Measurements from ENCODE around the gene DYNLL1.

DYNLL1 gene

GRCh38 chr12:120490833-120491512 is 4.9 kb upstream of the DYNLL1 start:
- Histone ChIP-seq H2AK5ac (ENCODE audit: low read length, severe bottlenecking) (no peak overlapping the region), H2BK120ac (ENCODE audit: low read depth, low read length) (no peak overlapping the region), H3K79me1 (replicated peaks; ENCODE audit: low read length, poor library complexity, severe bottlenecking) (peaks cover 35% of the 10 kb centered on the region), H4K8ac (ENCODE audit: low read length) (no peak overlapping the region), H3K4me2 (ENCODE audit: low read length, poor library complexity, severe bottlenecking) (no peak overlapping the region), H4K91ac (ENCODE audit: low read length) (no peak overlapping the region), H2BK5ac (ENCODE audit: low read depth, low read length, poor library complexity, severe bottlenecking) (no peak overlapping the region), H3K36me3 (ENCODE audit: control insufficient read depth in 1 of 2, insufficient read depth in 2 of 2, low read depth in 1 of 2, low read length in 2 of 2) (peaks cover 13 to 21% of the 10 kb centered on the region in 2 experiments), H3K9me3 (ENCODE audit: control insufficient read depth, low read length) (no peaks in the 10 kb centered on the region), H3K27me3 (ENCODE audit: control insufficient read depth in 1 of 2, insufficient read depth in 1 of 2, low read length in 2 of 2) (no peaks in the 10 kb centered on the region), H3K9ac (ENCODE audit: low read length) (no peak overlapping the region), H3K23ac (ENCODE audit: low read length in 2 of 2) (no peak overlapping the region), H3K18ac (ENCODE audit: low read depth in 1 of 2, low read length in 2 of 2) (no peak overlapping the region), H3K14ac (ENCODE audit: low read length in 2 of 2) (no peak overlapping the region), H2BK15ac (ENCODE audit: low read depth, poor library complexity, severe bottlenecking) (no peak overlapping the region), H3K27ac (ENCODE audit: low read length, poor library complexity, severe bottlenecking) (no peak overlapping the region), H3K4me1 (ENCODE audit: control insufficient read depth, insufficient read depth, low read depth, low read length) (no peaks in the 10 kb centered on the region), H2BK12ac (ENCODE audit: low read length in 2 of 2) (no peak overlapping the region), H2AFZ (ENCODE audit: low read depth, low read length) (no peak overlapping the region), H3K4ac (ENCODE audit: low read depth in 1 of 2, low read length in 2 of 2) (no peak overlapping the region), H3K4me3 (ENCODE audit: insufficient read depth in 1 of 2, low read depth in 1 of 2, low read length in 2 of 2) (no peak overlapping the region)
- no peak for DNase-seq
- 100% methylated on average over 2 of the region's 2 CpGs for WGBS

GRCh38 chr12:120495186-120495730 is 655 bp upstream of the DYNLL1 start:
- Histone ChIP-seq H3K4me1 (ENCODE audit: control insufficient read depth, insufficient read depth, low read depth, low read length) (no peaks in the 10 kb centered on the region), H3K79me1 (replicated peaks; ENCODE audit: low read length, poor library complexity, severe bottlenecking) (peaks cover 23% of the 10 kb centered on the region), H3K9me3 (ENCODE audit: control insufficient read depth, low read length) (no peaks in the 10 kb centered on the region), H2BK120ac (ENCODE audit: low read depth, low read length) (peak overlapping the region; percentile 13), H2BK5ac (ENCODE audit: low read depth, low read length, poor library complexity, severe bottlenecking) (no peak overlapping the region), H2BK15ac (ENCODE audit: low read depth, poor library complexity, severe bottlenecking) (no peak overlapping the region), H3K4me2 (ENCODE audit: low read length, poor library complexity, severe bottlenecking) (peak overlapping the region; percentile 78), H3K27ac (ENCODE audit: low read length, poor library complexity, severe bottlenecking) (no peak overlapping the region), H3K23ac (ENCODE audit: low read length in 2 of 2) (no peak overlapping the region), H3K36me3 (ENCODE audit: control insufficient read depth in 1 of 2, insufficient read depth in 2 of 2, low read depth in 1 of 2, low read length in 2 of 2) (peaks cover 12 to 39% of the 10 kb centered on the region in 2 experiments), H3K4ac (ENCODE audit: low read depth in 1 of 2, low read length in 2 of 2) (peak overlapping the region in 1 of 2 experiments; percentile 82), H3K27me3 (ENCODE audit: control insufficient read depth in 1 of 2, insufficient read depth in 1 of 2, low read length in 2 of 2) (no peaks in the 10 kb centered on the region), H3K9ac (ENCODE audit: low read length) (peak overlapping the region; percentile 97), H4K91ac (ENCODE audit: low read length) (no peak overlapping the region), H3K14ac (ENCODE audit: low read length in 2 of 2) (peak overlapping the region in 1 of 2 experiments; percentile 29), H2AK5ac (ENCODE audit: low read length, severe bottlenecking) (no peak overlapping the region), H4K8ac (ENCODE audit: low read length) (no peak overlapping the region), H2BK12ac (ENCODE audit: low read length in 2 of 2) (no peak overlapping the region), H2AFZ (ENCODE audit: low read depth, low read length) (peak overlapping the region; percentile 49), H3K4me3 (ENCODE audit: insufficient read depth in 1 of 2, low read depth in 1 of 2, low read length in 2 of 2) (peak overlapping the region; percentile 61 to 96), H3K18ac (ENCODE audit: low read depth in 1 of 2, low read length in 2 of 2) (peak overlapping the region in 1 of 2 experiments; percentile 89)
- 15% methylated on average over 15 of the region's 17 CpGs for WGBS
- peak; percentile 5 for DNase-seq

GRCh38 chr12:120496413-120497340 is 764 bp downstream of the DYNLL1 start:
- Histone ChIP-seq H3K18ac (ENCODE audit: low read depth in 1 of 2, low read length in 2 of 2) (peak overlapping the region in 1 of 2 experiments; percentile 93), H3K27ac (ENCODE audit: low read length, poor library complexity, severe bottlenecking) (peak overlapping the region; percentile 54), H2BK120ac (ENCODE audit: low read depth, low read length) (no peak overlapping the region), H3K4me1 (ENCODE audit: control insufficient read depth, insufficient read depth, low read depth, low read length) (no peaks in the 10 kb centered on the region), H3K79me1 (replicated peaks; ENCODE audit: low read length, poor library complexity, severe bottlenecking) (peaks cover 11% of the 10 kb centered on the region), H3K27me3 (ENCODE audit: control insufficient read depth in 1 of 2, insufficient read depth in 1 of 2, low read length in 2 of 2) (no peaks in the 10 kb centered on the region), H2BK15ac (ENCODE audit: low read depth, poor library complexity, severe bottlenecking) (no peak overlapping the region), H3K4ac (ENCODE audit: low read depth in 1 of 2, low read length in 2 of 2) (peak overlapping the region in 1 of 2 experiments; percentile 75), H2BK12ac (ENCODE audit: low read length in 2 of 2) (no peak overlapping the region), H3K23ac (ENCODE audit: low read length in 2 of 2) (peak overlapping the region in 1 of 2 experiments; percentile 83), H2AFZ (ENCODE audit: low read depth, low read length) (no peak overlapping the region), H3K9ac (ENCODE audit: low read length) (peak overlapping the region; percentile 97), H3K14ac (ENCODE audit: low read length in 2 of 2) (peak overlapping the region in 1 of 2 experiments; percentile 96), H3K4me3 (ENCODE audit: insufficient read depth in 1 of 2, low read depth in 1 of 2, low read length in 2 of 2) (peak overlapping the region; percentile 91 to 96), H4K91ac (ENCODE audit: low read length) (no peak overlapping the region), H3K4me2 (ENCODE audit: low read length, poor library complexity, severe bottlenecking) (peak overlapping the region; percentile 77), H4K8ac (ENCODE audit: low read length) (no peak overlapping the region), H2AK5ac (ENCODE audit: low read length, severe bottlenecking) (no peak overlapping the region), H3K36me3 (ENCODE audit: control insufficient read depth in 1 of 2, insufficient read depth in 2 of 2, low read depth in 1 of 2, low read length in 2 of 2) (peaks cover 6 to 33% of the 10 kb centered on the region in 2 experiments), H2BK5ac (ENCODE audit: low read depth, low read length, poor library complexity, severe bottlenecking) (no peak overlapping the region), H3K9me3 (ENCODE audit: control insufficient read depth, low read length) (no peaks in the 10 kb centered on the region)
- under 1% methylated on average over 43 of the region's 47 CpGs for WGBS
- DNase-seq: peak; percentile 63
